Activated T-cell treated with anti-CD3 and anti-CD28 coated beads for 4 hours (primary cell): ENCODE results near the gene ASCC3.
"Not testable (repeated sequence)": the region's sequence is repeated elsewhere in the genome, so short reads cannot be mapped to it uniquely, and the experiment has no call there.

ENCODE experiments used
- DNase-seq: peaks from one replicate; pipeline ENCODE4 v3.0.0-alpha.2; 2020

The ASCC3 gene

DNA sequence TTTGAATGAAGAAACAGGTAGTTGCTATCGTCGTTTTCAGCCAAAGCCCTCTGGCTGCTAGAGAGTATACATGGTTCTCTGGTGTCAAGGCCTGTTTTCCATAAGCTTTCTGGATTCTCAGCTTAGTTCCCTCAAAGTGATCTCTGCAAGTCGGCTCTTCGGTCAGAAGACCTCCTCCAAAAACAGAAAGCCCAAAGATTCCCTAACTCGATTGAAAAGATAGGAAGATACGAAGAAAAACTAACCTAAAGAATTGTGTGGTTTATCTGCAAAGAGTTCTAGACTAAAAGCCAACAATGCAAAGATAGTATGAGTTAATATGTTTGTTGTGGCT lies 545 bp upstream of the ASCC3 start:
- DNase-seq, result no peak

DNA sequence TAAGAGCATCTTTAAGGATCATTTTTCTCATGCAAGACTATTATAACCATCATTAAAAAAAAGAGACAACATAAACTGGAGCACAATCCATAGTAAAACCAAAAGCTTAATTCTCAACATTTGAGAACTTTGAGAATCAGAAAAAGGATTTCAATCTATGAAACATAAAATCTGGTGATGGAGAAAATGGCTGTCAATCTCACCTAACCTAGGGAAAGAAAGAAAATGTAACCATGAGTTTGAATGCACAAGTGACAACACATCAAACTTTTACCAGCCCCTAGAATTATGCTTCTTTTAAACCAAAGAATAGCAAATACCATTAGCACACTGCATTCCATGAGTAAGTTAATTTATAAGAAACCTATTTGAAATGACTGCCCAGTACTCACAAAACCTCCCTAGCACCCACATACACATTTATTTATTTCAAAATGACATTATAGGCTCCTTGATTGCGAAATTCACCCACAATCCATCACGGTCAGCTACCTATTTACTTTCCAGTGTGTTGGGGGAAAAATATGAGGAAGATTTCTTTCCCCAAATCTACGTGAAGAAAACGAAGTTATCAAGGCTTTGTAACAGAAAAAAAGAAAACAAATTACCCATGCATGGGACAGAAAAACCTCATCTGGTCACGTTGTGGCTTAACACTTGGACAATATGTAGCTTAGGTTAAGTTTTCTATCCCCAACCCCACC lies 828 bp downstream of the ASCC3 start:
- DNase-seq, result no peak

DNA sequence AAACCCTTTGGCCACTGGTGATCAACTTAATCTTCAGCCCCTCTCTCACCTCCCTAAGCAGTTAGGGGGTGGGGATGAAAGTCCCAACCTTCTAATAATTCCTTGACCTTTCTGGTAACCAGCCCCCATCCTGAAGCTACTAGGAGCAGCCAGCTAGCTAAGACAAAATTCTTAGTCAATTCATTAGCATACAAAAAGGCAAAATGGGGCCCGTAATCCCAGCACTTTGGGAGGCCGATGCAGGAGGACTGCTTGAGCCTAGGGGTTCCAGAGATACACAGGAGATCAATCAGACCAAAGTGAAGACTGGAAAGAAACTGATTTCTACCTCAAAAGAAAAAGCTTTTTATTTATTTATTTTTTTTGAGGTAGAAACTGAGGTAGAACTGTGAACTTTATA lies 1.8 kb downstream of the ASCC3 start:
- DNase-seq, result no peak

DNA sequence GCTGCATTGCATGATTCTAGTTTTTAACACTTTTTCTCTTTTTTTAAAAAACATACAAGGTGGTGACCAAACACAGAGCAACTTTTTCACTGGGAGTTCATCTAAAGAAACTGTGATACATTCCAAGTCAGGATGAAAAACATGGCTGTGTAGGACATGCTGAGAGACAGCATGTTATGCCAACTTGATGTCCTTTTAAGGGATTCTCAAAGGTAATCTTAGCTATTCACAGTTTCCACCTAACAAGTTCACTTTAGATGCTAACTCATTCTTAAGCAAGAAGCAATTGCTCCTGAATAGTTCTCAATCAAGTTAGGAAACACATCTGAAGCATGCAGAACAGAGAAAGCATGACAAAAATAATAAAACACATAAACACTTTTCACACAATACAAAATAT lies 3.3 kb downstream of the ASCC3 start:
- no peak for DNase-seq

DNA sequence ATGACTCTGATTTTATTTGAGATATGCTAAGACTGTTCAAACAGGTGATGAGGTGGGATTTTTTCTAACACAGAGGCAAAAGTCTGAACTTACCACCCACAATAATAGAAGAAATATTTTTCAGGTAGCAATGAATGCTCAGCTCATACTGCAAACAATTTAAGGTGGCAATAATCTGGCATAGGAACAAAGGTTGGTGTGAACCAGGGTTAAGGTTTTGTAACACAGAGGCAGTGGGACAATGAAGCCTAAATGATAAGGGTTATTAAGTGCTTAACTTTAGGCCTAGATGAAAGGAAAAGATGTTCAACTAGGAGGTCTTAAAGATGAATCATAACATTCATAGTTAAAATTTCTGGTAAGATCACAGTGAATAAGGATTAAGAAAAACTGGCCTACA lies 4.9 kb downstream of the ASCC3 start:
- DNase-seq, result no peak

DNA sequence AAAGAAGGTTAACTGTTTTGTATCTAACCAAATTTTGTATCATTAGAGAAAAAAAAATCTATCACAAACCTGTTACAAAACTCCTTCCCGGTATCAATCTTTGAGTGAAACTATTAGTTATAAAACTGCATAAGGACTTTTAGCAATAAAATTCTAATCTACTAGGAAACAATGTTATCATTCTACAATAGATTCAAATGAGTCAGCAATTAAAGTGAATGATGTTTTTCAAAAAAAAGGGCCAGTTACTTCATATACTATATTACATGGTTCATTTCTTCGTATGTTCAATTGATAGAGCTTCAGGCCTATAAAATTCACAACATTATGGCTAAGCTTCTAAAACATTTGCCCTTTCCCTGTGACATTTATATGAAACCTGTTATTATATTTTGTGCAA lies 15.6 kb downstream of the ASCC3 start:
- no peak for DNase-seq

DNA sequence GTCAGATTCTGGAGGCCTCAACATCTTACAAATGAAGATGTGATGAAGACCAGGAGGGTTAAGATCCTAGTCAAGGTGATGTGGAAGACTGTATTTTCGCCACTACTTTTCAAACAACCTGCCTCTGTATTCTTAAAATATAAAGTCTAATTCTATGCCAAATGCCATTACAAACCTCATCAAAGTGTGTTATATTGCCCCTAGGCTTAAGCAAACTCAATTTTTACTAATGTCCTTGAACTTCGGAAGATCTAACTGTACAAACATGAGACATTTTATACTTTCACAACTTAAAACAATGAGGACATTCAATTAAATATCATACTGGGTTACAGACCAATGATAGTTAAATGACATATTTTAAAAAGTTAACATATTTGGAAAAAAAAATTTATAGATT lies 19.1 kb downstream of the ASCC3 start:
- DNase-seq, result no peak

DNA sequence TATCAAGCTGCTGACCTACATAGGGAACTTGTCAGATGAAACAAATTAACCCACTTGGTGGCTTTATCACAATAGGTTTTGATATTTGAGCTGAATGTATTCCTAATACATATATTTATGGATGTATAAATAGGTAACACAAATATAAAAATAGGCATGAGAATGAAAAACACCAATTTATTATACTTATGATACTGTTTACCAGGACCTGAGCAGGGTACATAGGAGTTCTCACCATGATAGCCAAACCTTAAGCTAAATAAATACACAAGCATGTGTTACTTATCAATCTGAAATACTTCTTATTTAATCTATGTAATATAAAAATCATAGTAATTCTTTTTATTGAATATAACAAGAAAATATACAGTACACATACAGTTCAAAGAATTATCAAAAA lies 25.0 kb downstream of the ASCC3 start:
- no peak for DNase-seq

DNA sequence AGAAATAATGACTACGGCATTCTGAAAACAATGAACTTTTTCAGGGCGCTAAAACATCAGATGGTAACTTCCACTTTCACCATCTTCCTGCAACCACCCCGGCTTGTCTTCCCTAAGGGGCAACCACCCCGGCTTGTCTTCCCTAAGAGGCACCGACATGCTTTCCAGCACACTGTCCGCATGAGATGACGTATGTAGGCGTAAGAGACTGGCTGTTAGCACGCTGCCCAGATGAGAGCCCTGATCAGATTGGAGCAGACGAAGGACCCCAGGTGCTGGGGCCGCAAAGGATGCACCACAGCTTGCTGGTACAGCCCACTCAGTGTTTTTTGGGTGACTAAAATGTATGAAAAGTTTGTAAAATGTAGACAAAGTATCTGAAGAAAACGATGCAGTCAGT lies 29.3 kb downstream of the ASCC3 start:
- DNase-seq, result no peak

DNA sequence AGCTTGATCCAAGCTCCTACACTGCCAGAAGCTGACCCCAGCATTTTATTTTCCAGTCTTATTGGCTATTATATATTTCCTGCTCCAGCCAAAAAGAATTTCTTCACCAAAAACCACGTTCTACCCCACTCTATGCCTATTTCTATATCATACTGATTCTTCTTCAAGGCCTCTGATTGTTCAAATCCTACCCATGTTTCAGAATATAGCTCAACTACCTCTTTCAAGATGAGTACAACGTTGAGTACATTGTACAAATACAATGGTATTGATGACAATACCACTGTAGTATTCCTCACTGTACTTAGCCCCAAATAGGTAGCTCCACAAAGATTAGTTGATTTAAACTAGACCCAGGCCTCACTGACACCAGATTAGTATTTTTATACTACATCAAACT lies 31.0 kb downstream of the ASCC3 start:
- DNase-seq, result no peak

DNA sequence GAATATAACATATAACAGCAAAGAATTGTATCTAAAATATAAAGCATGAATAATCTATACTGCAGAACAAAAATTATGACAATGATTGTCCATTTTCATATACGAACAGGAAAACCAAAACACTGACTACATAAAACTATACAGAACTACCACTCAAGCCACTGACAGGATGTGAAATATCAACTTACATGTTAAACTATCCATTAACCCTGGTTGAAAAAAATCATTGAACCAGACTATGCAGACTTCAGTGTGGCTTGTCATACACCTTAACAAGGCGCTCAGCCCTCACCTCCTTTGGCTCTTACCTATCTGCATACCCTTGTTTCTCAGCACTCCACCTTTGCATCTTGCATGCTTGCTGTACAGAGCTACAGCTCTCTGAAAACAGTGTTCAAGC lies 34.9 kb downstream of the ASCC3 start:
- no peak for DNase-seq

DNA sequence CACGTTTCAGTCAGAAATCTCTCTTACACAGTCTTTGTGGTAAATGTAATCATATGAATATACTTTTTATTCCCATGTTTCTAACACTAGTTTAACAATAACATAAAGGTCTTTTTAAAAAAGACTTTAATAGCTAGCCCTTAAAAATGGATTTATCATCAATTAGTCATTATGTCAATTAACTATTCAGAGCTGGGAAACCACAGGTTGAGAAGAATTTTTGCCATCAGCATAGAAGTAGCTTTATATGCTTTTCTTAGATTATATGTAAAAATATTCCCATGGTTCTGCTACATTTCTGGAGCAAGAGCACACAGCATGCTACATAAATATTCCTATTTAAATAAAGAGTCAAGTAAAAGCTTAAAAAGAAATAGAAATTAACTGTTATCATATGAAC lies 35.5 kb downstream of the ASCC3 start:
- no peak for DNase-seq

DNA sequence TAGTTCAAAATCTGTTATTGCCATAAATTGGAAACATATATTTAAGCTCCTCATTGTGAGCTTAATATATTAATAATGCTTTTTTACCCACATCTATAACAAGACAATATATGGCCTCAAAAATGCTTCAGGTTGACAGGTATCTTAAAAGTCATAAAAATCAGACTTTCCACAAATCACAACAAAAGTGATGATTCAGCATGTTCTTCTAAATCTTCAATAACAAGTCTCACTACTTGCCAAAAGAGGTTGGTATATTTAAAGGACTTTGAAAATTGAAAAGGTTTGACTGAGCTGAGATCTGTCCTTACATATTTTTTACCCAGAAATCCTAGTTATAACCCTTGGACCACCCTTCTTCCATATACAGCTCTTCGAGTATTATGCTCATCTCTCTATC lies 41.7 kb downstream of the ASCC3 start:
- DNase-seq, result no peak

DNA sequence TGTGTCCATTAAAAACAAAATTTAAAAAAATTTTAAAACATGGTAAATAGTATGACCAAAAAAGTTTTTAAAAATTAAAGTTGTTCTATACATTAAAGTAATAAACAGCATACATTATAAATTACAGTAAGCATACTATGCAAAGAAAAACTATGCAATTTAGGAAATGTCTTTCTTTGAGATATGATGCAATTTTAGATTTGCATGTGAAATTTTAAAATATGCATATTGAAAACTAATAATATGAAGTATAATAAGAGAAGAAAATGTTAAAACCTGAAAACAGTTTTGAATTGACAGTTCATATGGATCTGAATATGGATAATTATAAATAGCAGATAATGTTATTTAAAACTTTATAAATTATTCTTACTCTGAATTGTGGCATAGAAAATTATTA lies 43.1 kb downstream of the ASCC3 start:
- DNase-seq, result no peak

DNA sequence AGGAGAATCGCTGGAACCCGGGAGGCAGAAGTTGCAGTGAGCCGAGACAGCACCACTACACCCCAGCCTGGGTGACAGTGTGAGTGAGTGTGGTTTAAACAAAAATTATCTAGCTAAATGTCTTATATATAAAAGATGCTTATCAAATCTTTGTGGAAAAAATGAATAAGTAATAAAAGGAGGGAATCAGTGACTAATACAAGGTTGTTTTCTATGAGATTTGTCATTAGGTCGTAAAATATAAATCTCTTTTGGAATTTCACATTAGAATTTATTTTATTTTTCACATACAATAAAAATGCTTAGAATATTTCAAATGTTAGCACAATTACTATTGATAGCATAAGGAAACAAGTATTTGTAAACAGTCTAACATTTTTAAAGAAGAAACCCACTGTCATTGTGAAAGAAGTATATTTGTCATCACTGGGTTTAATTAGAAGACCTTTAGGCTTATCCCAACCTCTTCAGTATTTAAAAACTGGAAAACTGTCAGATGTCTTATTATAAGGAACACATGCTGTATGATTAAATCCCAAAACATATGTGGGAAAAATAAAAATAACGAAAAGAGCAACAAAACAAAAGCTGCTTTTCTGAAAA lies 47.1 kb downstream of the ASCC3 start:
- DNase-seq, result no peak

DNA sequence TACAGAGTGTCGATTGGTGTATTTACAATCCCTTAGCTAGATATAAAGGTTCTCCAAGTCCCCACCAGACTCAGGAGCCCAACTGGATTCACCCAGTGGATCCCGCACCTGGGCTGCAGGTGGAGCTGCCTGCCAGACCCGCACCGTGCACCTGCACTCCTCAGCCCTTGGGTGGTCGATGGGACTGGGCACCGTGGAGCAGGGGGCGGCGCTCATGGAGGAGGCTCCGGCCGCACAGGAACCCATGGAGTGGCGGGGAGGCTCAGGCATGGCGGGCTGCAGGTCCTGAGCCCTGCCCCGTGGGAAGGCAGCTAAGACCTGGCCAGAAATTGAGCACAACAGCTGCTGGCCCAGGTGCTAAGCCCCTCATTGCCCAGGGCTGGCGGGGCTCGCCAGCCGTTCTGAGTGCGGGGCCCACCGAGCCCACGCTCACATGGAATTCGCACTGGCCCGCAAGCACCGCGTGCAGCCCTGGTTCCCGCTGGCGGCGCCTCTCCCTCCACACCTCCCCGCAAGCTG lies 52.0 kb downstream of the ASCC3 start:
- not testable (repeated sequence) for DNase-seq

DNA sequence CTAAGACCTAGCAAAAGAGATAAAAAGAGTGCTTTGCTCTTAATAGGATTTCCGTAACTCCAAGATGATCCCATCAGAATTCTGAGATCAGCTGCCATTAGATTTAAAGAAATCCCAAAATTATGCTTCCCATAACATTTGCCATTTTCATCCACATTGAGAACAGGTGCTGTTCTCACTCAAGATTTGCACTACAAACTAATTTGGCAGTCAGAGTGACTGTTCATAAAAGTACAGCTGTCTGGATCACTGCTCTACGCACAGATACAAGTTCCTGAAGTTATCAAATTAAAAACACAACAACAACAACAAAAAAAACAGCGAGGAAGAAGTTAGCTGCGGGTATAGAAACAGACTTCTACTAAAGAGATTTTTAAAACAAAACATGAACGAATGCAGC lies 58.1 kb downstream of the ASCC3 start:
- DNase-seq, result no peak

DNA sequence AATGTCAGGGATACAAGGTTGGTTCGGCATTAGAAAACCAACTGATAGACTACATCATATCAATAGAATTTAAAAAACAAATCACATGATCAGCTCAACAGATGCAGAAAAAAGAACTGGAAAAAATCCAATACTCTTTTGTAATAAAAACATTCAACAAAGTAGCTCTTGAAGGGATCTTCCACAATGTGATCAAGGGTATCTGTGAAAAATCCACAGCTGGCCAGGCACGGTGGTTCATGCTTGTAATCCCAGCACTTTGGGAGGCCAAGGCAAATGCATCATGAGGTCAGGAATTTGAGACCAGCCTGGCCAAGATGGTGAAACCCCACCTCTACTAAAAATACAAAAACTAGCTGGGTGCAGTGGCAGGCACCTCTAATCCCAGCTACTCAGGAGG lies 63.1 kb downstream of the ASCC3 start:
- no peak for DNase-seq

DNA sequence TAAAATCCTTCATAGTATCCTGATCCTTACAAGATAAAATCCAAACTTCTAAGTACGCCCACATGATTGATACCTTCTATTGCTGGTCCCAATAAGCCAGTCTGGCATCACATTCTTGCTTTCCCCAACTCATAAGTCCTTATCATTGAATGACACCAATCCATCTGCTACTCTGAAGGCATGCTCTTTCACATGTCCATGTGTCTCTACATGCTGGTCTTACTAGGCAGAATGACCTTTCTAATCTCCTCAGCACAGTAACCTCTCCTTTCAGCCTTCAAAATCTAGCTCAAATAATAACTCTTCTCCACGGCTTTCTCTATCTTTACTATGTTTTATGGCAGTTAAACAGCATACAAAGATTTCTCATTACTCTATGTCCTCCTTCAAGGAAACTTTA lies 71.1 kb downstream of the ASCC3 start:
- no peak for DNase-seq

DNA sequence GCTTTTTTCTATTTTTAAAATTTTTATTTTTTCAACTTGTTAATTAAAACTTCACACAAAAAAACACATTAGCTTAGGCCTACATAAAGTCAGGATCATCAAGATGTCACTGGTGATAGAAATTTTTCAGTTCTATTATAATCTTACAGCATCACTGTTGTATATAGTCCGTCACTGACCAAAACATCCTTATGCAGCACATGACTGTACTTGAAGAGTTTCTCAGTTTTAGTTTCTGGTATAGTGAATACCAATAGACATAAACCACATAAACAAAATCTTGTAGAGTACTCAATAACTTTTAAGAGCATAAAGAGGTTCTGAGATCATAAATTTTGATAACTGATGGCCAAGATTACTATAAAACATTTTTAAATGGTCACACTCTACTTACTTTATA lies 71.8 kb downstream of the ASCC3 start:
- DNase-seq, result no peak

DNA sequence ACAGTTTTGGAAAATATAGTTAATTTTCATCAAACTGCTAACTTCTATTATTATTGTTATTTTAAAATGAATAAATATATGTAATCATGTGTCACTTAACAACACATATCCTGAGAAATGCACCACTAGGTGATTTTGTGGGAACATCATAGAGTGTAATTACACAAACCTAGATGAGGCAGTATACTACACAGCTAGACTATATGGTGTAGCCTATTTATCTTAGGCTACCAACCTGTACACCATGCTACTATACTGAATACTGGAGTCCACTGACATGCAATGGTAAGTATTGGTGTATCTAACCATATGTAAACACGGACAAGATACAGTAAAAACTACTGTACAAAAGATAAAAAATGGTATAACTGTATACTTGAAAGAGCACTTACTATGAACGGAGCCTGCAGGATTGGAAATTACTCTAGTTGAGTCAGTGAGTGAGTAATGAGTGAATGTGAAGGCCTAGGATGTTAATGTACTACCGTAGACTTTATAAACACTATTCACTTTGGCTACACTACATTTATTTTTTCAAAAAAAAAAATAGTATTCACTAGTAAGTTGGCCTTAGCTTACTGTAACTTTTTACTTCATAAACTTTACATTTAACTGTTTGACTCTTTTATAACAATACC lies 72.4 kb downstream of the ASCC3 start:
- DNase-seq, result no peak

DNA sequence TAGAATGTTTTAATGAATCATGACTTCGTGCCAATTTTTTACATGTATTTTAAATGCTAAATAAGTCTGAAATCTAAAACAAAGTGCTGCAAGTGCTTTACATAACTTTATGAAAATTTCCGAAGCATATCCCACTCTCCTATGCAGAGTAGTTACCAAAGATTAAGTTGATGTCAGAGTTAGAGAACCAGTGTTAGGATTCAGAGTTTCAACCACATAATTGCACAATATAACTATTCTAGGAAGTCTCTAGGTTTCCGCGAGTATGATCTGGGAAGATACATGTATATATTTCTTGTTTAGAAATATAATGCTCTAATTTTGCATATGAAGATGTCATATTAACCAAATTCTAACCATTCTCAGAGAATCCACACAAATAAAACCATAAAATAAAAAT lies 74.8 kb downstream of the ASCC3 start:
- no peak for DNase-seq

DNA sequence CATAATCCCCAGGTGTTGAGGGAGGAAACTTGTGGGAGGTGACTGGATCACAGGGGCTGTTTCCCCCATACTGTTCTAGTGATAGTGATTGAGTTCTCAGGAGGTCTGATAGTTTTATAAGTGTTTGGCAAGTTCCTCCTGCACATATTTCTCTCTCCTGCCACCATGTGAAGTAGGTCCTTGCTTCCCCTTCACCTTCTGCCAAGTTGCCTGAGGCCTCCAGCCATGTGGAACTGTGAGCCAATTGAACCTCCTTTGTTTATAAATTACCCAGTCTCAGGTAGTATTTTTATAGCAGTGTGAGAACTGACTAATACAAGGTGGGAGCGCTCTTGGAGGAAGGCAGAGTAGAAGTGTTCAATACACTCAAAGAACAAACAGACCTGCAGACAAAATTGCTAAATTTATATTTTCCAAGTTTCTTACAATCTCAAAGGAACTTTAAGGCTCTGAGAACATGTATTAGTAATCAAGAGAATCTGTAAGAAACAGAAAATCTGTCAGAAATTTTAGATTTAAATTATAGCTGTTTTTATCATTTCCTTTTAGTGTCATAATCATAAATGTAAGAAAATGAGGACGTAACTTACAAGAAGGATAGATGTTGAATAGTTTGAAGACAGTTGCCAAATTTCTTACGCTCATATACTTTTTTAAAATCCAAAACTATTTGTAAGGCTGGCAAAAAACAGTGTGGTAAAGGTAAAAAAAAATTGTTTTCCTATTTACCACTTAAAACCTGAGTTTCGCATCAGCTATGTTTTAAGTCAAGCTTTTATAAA lies 77.7 kb downstream of the ASCC3 start:
- DNase-seq, result no peak

DNA sequence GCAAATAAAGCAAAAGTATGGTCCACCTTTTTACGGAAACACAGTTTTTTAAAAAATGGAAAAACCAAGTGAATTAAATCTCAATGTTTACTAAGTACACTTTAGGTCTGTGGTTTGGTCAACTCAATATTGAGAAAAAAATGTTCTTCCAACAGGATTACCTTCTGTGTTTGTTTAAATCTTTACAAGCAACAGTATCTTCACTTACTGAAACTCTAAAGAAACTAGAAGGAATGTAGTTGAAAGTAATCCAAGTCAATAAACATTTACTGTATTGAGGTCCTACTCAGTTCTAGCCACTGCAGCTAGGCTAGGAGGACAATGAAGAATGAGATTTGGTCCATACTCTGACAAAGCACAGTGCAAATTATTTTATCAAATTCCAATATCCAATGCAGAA lies 80.1 kb downstream of the ASCC3 start:
- DNase-seq, result no peak
